ENCODE data around the gene RNF181. TPM values are rescaled to one million over a fixed set of nuclear protein-coding genes. Genes with fewer than 3 reads are reported as not detected.
"Not testable (repeated sequence)": the region's sequence is repeated elsewhere in the genome, so short reads cannot be mapped to it uniquely, and the experiment has no call there.

RNF181 gene
- total RNA-seq, 4 donors from 2014 or later = 86.9 to 202 (median 168) TPM

DNA sequence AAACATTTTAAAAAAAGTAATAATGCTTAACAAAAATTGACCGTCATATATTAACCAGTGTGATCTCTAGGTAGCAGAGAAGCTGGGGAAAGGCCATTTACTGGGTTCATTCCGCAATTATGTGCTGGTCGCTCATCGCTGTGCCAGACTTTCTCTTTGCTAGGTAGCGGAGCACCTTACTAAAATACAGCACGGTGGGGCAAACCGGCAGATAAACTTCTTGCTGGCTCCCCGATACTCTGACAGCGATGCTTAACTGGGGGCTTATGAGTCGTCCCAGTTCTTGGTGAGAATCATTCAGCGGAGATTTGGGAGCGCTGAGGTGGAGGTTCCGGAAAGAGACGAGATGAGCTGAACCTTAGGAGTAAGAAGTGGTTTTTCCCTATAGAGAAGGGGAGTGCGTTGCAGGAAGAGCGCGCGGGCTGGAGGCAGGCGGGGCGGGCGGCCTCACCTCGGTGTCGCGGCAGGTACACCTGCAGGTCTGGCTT is 15.7 kb downstream of the RNF181 start:
- no peak for TF ChIP-seq POLR2A (IDR thresholded peaks at IDR 0.05)
- TF ChIP-seq, protein P1, sequence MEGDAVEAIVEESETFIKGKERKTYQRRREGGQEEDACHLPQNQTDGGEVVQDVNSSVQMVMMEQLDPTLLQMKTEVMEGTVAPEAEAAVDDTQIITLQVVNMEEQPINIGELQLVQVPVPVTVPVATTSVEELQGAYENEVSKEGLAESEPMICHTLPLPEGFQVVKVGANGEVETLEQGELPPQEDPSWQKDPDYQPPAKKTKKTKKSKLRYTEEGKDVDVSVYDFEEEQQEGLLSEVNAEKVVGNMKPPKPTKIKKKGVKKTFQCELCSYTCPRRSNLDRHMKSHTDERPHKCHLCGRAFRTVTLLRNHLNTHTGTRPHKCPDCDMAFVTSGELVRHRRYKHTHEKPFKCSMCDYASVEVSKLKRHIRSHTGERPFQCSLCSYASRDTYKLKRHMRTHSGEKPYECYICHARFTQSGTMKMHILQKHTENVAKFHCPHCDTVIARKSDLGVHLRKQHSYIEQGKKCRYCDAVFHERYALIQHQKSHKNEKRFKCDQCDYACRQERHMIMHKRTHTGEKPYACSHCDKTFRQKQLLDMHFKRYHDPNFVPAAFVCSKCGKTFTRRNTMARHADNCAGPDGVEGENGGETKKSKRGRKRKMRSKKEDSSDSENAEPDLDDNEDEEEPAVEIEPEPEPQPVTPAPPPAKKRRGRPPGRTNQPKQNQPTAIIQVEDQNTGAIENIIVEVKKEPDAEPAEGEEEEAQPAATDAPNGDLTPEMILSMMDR (IDR thresholded peaks at IDR 0.05) = no peak
- 5 to 10% methylated on average over 18 to 22 of the region's 24 CpGs for WGBS, 2 donors
- peak overlapping the region; percentile 47 to 77 (median 68) for H3K4me3 ChIP-seq (replicated peaks in 1 of 3)
- peak overlapping the region; percentile 53 to 61 (median 60) for H3K27ac ChIP-seq
- no peaks in the 10 kb centered on the region for H3K27me3 ChIP-seq
- H3K9me3 ChIP-seq = no peaks in the 10 kb centered on the region
- no peak for DNase-seq
- H3K36me3 ChIP-seq = peaks cover 7 to 13% of the 10 kb centered on the region in 2 donors
- intact Hi-C loops (cut with DNase I) = no loop called here
- H3K4me1 ChIP-seq = peaks cover 14 to 17% of the 10 kb centered on the region in 2 donors

DNA sequence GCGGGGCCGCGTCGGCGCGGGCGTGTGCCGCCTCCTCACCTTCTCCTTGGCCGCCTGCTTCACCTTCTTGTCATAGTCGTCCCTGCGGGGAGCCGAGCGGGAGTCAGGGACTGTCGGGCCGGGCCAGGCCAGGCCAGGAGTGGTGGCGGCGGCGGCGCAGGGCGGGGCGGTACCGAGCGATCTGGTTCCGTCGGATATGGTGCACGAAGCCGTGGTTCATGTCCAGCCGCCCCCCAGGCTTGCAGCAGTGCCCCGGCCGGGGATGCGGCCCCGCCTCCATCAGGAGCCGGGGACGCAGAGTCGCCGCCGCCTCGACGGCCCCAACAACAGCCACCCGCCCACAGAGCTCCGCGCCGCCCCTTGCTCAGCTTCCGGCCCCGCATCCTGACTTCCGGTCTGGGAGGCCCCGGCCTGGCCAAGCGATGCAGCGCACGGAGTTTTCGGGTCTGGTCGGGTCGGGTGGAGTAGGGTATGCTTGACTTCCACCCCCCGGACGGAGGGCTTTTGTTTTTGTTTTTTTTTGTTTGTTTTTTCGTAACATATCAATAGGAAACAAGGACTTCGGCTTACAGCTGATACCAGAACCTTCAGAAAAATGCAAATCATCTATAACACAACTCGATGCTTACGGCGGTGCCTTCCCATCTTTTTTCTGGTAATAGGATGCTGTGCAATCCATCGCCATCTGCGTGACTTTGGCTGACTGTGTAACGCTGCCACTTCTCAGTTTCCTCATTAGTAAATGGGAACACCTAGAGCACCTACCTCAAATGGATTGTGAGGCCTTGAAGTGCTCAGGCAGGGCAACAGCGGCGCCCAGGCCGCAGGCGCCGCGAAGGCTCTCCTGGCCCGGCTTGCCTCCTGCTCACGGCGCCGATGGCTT is 16.4 kb downstream of the RNF181 start, which contains the start of gene C2orf68:
TSS of gene C2orf68 (minus strand) at position 362 of the 883 bp plus-strand sequence. CDS start at position 280, 82 bp downstream.
- H3K4me3 ChIP-seq (replicated peaks in 1 of 3) = peak within 1 kb of the TSS; percentile 47 to 77 (median 68)
- no peaks in the 10 kb centered on the region for H3K27me3 ChIP-seq
- H3K4me1 ChIP-seq = peaks cover 16 to 18% of the 10 kb centered on the region in 2 donors
- WGBS, 2 donors = 17 to 23% methylated on average over 31 to 43 of the region's 73 CpGs
- peak in 1 of 2 donors; percentile 76 for TF ChIP-seq POLR2A (IDR thresholded peaks at IDR 0.05)
- TF ChIP-seq, protein P1 (IDR thresholded peaks at IDR 0.05) = no peak
- DNase-seq = peak; percentile 90 to 93
- no peaks in the 10 kb centered on the region for H3K9me3 ChIP-seq
- H3K36me3 ChIP-seq = peaks cover 7 to 13% of the 10 kb centered on the region in 2 donors
- intact Hi-C loops (cut with DNase I) = no loop called here
- peak within 1 kb of the TSS; percentile 53 to 61 (median 60) for H3K27ac ChIP-seq

DNA sequence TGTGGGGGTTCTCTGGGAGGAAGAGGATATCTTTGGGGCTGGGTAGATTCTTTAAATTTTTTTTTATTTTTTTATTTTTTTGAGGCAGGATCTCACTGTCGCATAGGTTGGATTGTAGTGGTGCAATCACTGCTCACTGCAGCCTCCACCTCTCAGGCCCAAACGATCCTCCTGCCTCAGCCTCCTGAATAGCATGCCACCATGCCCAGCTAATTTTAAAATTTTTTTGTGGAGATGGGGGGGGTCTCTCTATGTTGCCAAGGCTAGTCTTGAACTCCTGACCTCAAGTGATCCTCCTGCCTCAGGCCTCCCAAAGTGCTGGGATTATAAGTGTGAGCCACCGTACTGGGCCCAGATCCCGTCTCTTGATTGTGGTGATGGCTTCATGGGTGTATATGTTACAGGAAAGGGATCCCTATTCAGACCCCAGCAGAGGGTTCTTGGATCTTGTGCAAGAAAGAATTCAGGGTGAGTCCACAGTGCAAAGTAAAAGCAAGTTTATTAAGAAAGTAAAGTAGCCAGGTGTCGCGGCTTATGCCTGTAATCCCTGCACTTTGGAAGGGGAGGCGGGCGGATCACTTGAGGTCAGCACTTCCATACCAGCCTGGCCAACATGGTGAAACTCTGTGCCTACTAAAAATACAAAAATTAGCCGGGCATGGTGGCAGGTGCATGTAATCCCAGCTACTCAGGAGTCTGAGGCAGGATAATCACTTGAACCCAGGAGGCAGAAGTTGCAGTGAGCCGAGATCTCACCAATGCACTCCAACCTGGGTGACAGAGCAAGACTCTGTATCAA is 18.4 kb downstream of the RNF181 start:
- peaks cover 4 to 6% of the 10 kb centered on the region in 2 donors for H3K36me3 ChIP-seq
- 86 to 88% methylated on average over 10 of the region's 10 CpGs for WGBS, 2 donors
- peaks cover 26% of the 10 kb centered on the region in 2 donors for H3K4me1 ChIP-seq
- intact Hi-C loops (cut with DNase I) = no loop called here
- H3K27me3 ChIP-seq = no peaks in the 10 kb centered on the region
- no peaks in the 10 kb centered on the region for H3K9me3 ChIP-seq
- H3K27ac ChIP-seq = no peak overlapping the region
- no peak for TF ChIP-seq POLR2A (IDR thresholded peaks at IDR 0.05)
- TF ChIP-seq, protein P1 (IDR thresholded peaks at IDR 0.05) = no peak
- no peak for DNase-seq
- H3K4me3 ChIP-seq (replicated peaks in 1 of 3) = no peak overlapping the region

DNA sequence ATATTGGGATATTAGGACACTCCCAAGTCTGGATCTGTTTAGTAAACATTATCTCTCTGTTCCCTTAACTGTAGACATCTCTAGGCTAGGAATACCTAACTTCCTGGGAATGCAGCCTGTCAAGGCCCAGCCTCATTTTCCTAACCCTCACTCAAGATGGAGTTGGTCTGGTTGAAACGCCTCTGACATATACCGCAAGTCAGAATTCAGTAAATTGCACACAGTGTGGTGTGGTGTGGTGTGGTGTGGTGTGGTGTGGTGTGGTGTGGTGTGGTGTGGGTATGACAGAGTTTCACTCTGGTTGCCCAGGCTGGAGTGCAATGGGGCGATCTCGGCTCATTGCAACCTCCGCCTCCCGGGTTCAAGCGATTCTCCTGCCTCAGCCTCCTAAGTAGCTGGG is 19.2 kb downstream of the RNF181 start:
- H3K4me1 ChIP-seq = peaks cover 26% of the 10 kb centered on the region in 2 donors
- not testable (repeated sequence) for H3K9me3 ChIP-seq

DNA sequence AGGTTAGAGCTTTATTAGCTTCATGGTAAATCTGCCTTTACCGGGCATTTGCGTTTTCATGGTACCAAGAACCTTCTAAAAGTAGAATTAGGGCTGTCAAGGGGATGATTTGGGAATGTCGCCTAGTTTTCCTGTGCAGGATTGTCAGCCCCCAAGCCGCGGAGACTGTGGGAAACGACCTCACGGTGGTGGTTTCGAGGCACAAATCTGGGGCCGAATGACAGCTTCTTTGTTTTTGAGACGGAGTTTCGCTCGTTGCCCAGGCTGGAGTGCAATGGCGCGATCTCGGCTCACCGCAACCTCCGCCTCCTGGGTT is 19.8 kb downstream of the RNF181 start:
- DNase-seq = no peak
- Histone ChIP-seq H3K27ac (peak overlapping the region in 2 of 3 donors; percentile 80 to 82), H3K36me3 (peaks cover 8% of the 10 kb centered on the region in 2 donors), H3K27me3 (no peaks in the 10 kb centered on the region), H3K9me3 (no peaks in the 10 kb centered on the region), H3K4me1 (peaks cover 21 to 23% of the 10 kb centered on the region in 2 donors), H3K4me3 (replicated peaks in 1 of 3) (peak overlapping the region in 1 of 3 donors; percentile 97)
- intact Hi-C loops (cut with DNase I) = no loop called here
- TF ChIP-seq, protein P1 (IDR thresholded peaks at IDR 0.05) = no peak
- TF ChIP-seq POLR2A (IDR thresholded peaks at IDR 0.05) = no peak
- whole genome bisulfite sequencing, 2 donors = 86 to 88% methylated on average over 13 to 17 of the region's 17 CpGs

More for the DNA sequence above, 19.2 kb downstream of the RNF181 start:
- H3K27ac ChIP-seq; H3K36me3 ChIP-seq; intact Hi-C loops (cut with DNase I); H3K4me3 ChIP-seq (replicated peaks in 1 of 3); DNase-seq; H3K27me3 ChIP-seq: not testable (repeated sequence)
- 94 to 97% methylated on average over 7 of the region's 7 CpGs for WGBS, 2 donors

DNA sequence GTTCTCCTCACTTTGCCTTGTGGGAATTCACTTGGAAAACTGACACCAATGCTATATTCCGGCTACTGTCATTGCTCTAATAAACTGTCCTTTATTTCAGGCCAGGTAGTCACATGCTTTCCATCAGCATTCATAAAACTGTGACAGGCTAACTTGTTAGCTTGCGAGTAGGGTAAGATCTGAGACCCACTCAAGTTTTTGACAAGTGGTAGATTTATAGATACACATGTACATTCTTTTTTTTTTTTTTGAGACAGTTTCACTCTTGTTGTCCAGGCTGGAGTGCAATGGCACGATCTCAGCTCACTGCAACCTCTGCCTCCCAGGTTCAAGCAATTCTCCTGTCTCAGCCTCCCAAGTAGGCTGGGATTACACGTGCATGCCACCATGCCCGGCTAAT is 22.2 kb downstream of the RNF181 start:
- DNase-seq; H3K27me3 ChIP-seq; H3K4me3 ChIP-seq (replicated peaks in 1 of 3); H3K27ac ChIP-seq; H3K9me3 ChIP-seq; intact Hi-C loops (cut with DNase I): not testable (repeated sequence)
- peaks cover 15 to 16% of the 10 kb centered on the region in 2 donors for H3K4me1 ChIP-seq
- H3K36me3 ChIP-seq = peaks cover 20 to 24% of the 10 kb centered on the region in 2 donors
- WGBS, 2 donors = 76 to 91% methylated on average over 5 of the region's 5 CpGs
